HEK293T (cell line): Measurements from ENCODE around the gene KRTAP12-4.

Source experiments
- FOXA1 ChIP-seq: fragments of 450-650 bp; IDR thresholded peaks from 2 replicates; pipeline ENCODE4 v1.6.1; 2016; ENCODE audit warnings: mild to moderate bottlenecking
- HDGF ChIP-seq: fragments of 450-650 bp; IDR thresholded peaks from 2 replicates; pipeline ENCODE4 v1.6.1; 2017; ENCODE audit warnings: antibody characterized with exemption, borderline replicate concordance
- SP1 ChIP-seq: fragments of 450-650 bp; IDR thresholded peaks from 2 replicates; pipeline ENCODE4 v1.6.1; 2017

GRCh38 chr21:44653123-44653522 lies 1.3 kb downstream of the KRTAP12-4 start:
- TF ChIP-seq SP1: no peak
- TF ChIP-seq HDGF: no peak
- TF ChIP-seq FOXA1: no peak
